T-helper 1 cell treated with Interleukin-12 subunit alpha and Interleukin-12 subunit beta and Interleukin-4 antibody, amounts not matched to agents 30 μg/mL and 1 μg/mL, for 36 hours (primary cell): Measurements from ENCODE around the gene RIMS3.

Experiments used
- H3K27ac Mint-ChIP-seq: one replicate; pipeline ENCODE4 v1.8.0; 2021; ENCODE audit warnings: mild to moderate bottlenecking, mixed read lengths
- H3K27me3 Mint-ChIP-seq: one replicate; pipeline ENCODE4 v1.8.0; 2021; ENCODE audit warnings: low read depth, mixed read lengths
- H3K36me3 Mint-ChIP-seq: one replicate; pipeline ENCODE4 v1.8.0; 2021; ENCODE audit warnings: low read depth, mixed read lengths
- H3K4me1 Mint-ChIP-seq: one replicate; pipeline ENCODE4 v1.8.0; 2021; ENCODE audit warnings: low read depth, mixed read lengths
- H3K4me3 Mint-ChIP-seq: one replicate; pipeline ENCODE4 v1.8.0; 2021; ENCODE audit warnings: mild to moderate bottlenecking, moderate library complexity, mixed read lengths
- H3K9me3 Mint-ChIP-seq: one replicate; pipeline ENCODE4 v1.8.0; 2021; ENCODE audit warnings: mixed read lengths

RIMS3 gene

DNA sequence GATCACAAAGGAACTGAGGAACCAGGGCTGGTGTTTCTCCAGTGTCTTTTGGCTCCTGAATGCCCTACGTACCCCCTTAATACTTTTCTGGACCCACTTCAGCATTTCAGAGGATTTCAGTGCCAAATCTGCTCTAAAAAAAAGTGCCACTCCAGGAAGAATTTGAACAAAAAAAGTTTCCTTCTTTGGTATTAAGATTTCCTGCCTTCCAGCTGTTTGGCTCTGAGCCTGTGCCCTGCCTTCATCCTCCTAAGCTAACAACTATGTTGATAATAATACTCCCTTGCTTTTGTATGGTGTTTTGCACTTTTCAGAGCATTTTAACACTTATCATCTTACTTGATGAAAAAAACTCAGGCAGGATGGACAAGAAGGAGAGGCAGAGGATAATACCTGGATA lies 11.0 kb upstream of the RIMS3 start:
- peaks cover 7% of the 10 kb centered on the region for H3K27me3 Mint-ChIP-seq
- no peak overlapping the region for H3K4me3 Mint-ChIP-seq
- peaks cover 4% of the 10 kb centered on the region for H3K4me1 Mint-ChIP-seq
- no peaks in the 10 kb centered on the region for H3K36me3 Mint-ChIP-seq
- H3K27ac Mint-ChIP-seq = no peak overlapping the region
- no peaks in the 10 kb centered on the region for H3K9me3 Mint-ChIP-seq

DNA sequence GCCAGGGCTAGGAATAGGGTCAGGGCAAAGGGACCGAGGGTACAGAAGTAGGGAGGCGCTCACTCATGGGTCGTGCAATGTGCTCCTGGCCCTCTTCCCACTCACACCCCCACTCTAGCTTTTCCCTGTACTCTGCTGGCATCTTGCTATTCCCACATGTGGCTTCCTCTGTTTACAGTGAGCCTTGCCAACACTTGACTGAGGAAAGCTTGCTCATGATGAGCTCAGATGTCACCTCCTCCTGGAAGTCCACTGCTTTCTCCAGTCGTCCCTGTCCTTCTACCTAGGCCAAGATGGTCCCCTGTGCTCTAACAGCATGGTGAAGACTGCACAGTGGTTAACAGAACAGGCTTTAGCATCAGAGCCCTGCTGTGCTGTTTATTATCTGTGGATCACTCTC lies 8.0 kb upstream of the RIMS3 start:
- H3K9me3 Mint-ChIP-seq = no peaks in the 10 kb centered on the region
- H3K36me3 Mint-ChIP-seq = no peaks in the 10 kb centered on the region
- H3K4me1 Mint-ChIP-seq = peaks cover 5% of the 10 kb centered on the region
- H3K4me3 Mint-ChIP-seq = no peak overlapping the region
- no peak overlapping the region for H3K27ac Mint-ChIP-seq
- H3K27me3 Mint-ChIP-seq = peaks cover 20% of the 10 kb centered on the region

DNA sequence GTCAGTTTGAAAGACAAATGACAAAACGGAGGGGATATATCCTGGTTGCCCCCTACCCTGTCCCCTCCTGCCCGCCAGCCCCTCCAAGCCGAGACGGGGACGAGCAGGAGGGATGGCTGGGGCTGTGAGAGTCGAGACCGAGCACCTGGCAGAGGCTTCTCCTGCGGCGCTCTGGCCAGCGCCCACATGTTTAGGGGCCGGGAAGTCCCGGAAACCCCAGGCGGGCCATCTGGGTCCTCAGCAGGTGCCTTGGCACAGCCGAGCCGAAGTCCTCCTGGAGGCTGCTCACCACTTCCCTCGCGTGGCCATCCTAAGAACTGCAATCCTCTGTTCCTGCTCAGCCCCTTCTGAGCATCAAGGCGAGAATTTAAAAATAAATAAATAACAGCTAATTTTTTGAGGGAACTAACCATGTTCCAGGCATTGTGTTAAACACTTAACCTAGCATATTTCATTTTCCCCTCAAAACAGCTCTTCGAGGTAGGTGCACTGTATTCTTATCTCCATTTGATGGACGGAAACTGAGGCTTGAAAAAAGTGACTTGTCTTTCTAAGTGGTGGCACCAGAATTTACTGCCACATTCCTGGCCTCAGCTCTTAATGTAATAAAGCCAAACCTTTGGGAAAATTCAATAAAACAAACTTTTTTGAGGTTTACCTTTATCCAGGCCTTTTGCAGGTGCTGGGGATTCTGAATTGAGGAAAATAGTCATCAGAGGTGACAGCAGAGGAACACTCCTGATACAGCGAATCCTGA lies 3.5 kb upstream of the RIMS3 start:
- Mint-ChIP-seq H3K36me3 (no peaks in the 10 kb centered on the region), H3K27me3 (peaks cover 14% of the 10 kb centered on the region), H3K9me3 (no peaks in the 10 kb centered on the region), H3K27ac (no peak overlapping the region), H3K4me1 (peaks cover 12% of the 10 kb centered on the region), H3K4me3 (peak overlapping the region; percentile 50)

DNA sequence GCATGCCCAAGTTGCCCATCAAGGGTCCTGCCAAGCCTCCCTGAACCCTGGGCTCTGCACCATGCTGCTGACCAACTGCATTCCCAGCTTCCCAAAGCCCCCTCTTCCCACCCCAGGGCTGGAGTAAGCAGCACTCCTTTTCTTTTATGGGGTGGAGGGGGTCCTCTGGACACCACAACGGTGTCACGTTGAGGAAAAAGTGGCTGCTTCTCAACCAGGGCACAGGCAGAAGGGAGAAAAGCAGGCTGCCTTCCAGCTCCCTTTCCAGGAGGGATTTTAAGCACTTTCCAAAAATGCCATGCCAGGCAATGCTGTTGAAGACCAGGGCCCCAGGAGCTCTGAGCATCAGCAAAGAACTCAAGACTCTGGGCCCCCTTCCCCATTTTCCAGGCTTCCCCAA lies 691 bp downstream of the RIMS3 start:
- no peaks in the 10 kb centered on the region for H3K36me3 Mint-ChIP-seq
- H3K4me1 Mint-ChIP-seq = peaks cover 21% of the 10 kb centered on the region
- H3K4me3 Mint-ChIP-seq = peak overlapping the region; percentile 80
- H3K27me3 Mint-ChIP-seq = peaks cover 1% of the 10 kb centered on the region
- H3K27ac Mint-ChIP-seq = peak overlapping the region; percentile 37
- no peaks in the 10 kb centered on the region for H3K9me3 Mint-ChIP-seq

GRCh38 chr1:40664167-40664537 lies 1.3 kb downstream of the RIMS3 start:
- Mint-ChIP-seq H3K27ac (no peak overlapping the region), H3K4me1 (peaks cover 21% of the 10 kb centered on the region), H3K9me3 (no peaks in the 10 kb centered on the region), H3K4me3 (peak overlapping the region; percentile 45), H3K36me3 (no peaks in the 10 kb centered on the region), H3K27me3 (no peaks in the 10 kb centered on the region)

DNA sequence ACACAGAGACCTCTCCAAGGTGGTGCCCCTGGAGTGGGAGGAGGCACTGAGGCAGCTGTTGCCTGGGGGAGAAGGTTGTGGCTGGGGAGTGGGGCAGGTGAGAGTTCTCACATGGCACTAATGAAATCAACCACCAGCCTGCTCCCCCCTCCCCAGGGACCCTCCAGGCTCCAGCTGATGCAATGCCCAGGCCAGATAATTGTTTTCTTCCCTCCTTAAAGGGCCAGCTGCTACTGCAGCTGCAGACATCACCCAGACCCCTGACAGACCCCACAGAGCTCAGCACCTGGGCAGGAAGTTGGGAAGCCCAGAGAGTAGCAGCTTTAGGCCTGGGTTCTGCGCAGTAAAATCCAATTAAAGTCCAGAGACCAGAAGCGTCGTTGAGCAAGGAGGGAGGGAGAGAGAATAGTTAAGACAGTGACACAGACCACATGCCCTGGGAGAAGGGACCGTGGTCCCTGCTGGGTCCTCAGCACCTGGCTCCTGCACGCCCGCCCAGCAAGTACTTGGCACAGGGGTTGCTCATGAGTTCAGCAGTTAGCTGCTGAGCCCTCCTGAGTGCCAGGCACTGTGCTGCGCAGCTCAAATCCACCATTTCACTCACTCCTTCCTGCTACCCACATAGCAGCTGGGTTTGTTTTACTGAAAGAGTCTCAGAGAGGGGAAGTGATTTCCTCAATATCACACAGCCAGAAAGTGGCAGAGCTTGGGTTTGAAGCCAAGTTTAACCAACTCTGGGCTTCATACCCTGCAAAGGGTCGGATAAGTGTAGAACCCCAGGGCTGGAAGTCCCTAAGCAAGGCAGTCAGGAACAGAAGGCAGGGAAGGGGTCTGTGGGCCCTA lies 1.9 kb downstream of the RIMS3 start:
- H3K9me3 Mint-ChIP-seq = no peaks in the 10 kb centered on the region
- H3K27me3 Mint-ChIP-seq = no peaks in the 10 kb centered on the region
- H3K36me3 Mint-ChIP-seq = no peaks in the 10 kb centered on the region
- peaks cover 17% of the 10 kb centered on the region for H3K4me1 Mint-ChIP-seq
- peak overlapping the region; percentile 32 for H3K27ac Mint-ChIP-seq
- peak overlapping the region; percentile 45 for H3K4me3 Mint-ChIP-seq

- Mint-ChIP-seq H3K9me3 (no peaks in the 10 kb centered on the region), H3K27me3 (no peaks in the 10 kb centered on the region), H3K36me3 (no peaks in the 10 kb centered on the region), H3K4me3 (peak overlapping the region; percentile 14), H3K27ac (no peak overlapping the region), H3K4me1 (peaks cover 14% of the 10 kb centered on the region)
These were observed 2.6 kb downstream of the RIMS3 start for GRCh38 chr1:40662864-40663263.

DNA sequence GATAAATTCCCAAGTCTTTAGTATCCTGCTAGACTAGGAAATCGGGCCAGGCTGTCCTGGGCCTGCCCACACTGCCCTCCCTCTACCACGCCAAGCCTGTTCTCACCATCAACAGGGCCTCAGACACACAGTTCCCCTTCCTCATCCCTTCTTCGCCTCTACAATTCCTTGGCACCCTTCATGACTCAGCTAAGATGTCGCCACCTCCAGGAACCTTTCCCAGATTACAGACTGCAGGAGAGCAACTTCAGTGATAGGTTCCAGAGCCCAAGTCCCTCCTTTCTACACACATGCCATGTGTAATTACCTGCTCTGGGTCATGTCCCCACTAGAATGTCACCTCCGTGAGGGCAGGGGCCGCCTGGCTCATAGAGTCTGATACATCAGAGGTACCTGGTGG lies 3.3 kb downstream of the RIMS3 start:
- Mint-ChIP-seq H3K36me3 (no peaks in the 10 kb centered on the region), H3K4me3 (no peak overlapping the region), H3K4me1 (peaks cover 14% of the 10 kb centered on the region), H3K9me3 (no peaks in the 10 kb centered on the region), H3K27ac (no peak overlapping the region), H3K27me3 (peaks cover 2% of the 10 kb centered on the region)

DNA sequence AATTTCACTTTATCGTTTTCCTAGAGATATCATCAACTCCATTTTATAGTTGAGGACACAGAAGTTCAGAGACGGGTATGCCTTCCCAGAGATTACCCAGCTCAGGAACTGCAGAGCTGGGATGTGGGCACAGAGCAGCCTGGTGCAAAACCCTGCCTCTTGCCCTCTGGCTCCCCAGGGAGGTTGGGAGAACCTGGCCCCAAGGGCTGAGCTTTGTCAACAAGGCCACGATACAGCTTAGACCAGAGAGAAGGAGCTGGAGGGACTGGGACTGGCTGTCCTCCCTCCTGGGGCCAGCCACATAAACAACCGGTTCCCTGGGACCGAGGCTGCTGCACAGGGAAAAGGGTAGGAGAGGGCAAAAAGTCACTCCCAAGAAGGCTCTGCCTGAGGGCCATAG lies 3.8 kb downstream of the RIMS3 start:
- Mint-ChIP-seq H3K27me3 (peaks cover 6% of the 10 kb centered on the region), H3K36me3 (no peaks in the 10 kb centered on the region), H3K9me3 (no peaks in the 10 kb centered on the region), H3K4me3 (no peak overlapping the region), H3K27ac (no peak overlapping the region), H3K4me1 (peaks cover 14% of the 10 kb centered on the region)

- no peaks in the 10 kb centered on the region for H3K9me3 Mint-ChIP-seq
- H3K27ac Mint-ChIP-seq = no peak overlapping the region
- no peaks in the 10 kb centered on the region for H3K36me3 Mint-ChIP-seq
These were observed 5.9 kb downstream of the RIMS3 start for GRCh38 chr1:40659649-40659947.

GRCh38 chr1:40658751-40659648 lies 6.5 kb downstream of the RIMS3 start:
- Mint-ChIP-seq H3K9me3 (no peaks in the 10 kb centered on the region), H3K27me3 (peaks cover 6% of the 10 kb centered on the region), H3K36me3 (no peaks in the 10 kb centered on the region), H3K4me1 (peaks cover 8% of the 10 kb centered on the region), H3K27ac (no peak overlapping the region), H3K4me3 (no peak overlapping the region)

More at GRCh38 chr1:40659649-40659947, 5.9 kb downstream of the RIMS3 start:
- H3K27me3 Mint-ChIP-seq = peaks cover 6% of the 10 kb centered on the region
- H3K4me3 Mint-ChIP-seq = no peak overlapping the region
- H3K4me1 Mint-ChIP-seq = peaks cover 8% of the 10 kb centered on the region

DNA sequence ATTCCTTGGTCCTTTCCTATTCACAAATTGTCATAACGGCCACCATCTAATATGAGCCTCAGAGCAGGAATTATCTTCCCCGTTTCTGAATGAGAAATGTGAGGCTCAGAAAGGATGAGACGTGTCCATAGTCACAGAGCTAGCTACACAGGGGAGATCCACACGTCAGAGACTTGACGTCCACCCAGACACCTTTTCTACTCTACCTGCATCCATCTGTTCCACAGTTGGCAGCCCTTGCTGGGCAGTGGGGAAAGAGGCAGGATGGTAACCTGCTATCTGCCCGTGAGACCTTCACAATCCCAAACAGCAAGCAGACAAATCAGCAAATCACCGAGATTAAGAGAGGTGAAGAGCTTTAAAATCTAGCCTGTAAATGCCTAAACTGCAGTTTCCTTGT lies 8.4 kb downstream of the RIMS3 start:
- Mint-ChIP-seq H3K27ac (no peak overlapping the region), H3K4me1 (no peaks in the 10 kb centered on the region), H3K9me3 (no peaks in the 10 kb centered on the region), H3K4me3 (no peak overlapping the region), H3K27me3 (peaks cover 6% of the 10 kb centered on the region), H3K36me3 (no peaks in the 10 kb centered on the region)

DNA sequence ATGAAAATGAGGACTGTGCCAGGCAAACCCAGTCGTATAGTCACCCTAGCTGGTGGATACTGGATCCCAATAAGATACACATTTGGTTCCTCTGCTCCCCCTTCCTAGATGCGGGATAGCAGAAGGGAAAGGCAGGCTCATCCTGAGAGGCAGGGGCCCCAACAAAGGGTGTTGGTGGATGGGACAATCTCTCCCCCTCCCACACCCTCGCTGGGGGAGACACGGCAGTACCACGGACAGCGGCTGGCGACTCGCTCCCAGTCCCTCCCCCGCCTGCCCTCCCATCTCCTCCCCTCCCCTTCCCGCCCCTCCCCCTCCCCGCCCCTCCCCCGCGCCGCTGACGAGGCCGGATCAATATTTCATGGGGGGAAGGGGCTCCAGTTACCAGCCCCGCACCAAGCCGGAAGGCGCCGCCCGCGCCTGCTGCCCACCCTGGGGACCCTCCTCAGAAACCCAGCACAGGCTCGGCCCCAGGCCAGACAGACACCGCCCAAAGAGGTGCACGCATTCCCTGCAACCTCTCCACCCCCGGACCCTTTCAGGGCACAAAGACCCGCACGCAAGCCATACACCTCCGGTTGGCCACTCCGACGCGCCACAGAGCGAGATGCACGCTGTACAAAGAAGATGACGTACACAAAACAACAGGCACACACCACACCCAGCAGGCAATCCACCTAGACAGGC lies 11.5 kb downstream of the RIMS3 start:
- Mint-ChIP-seq H3K9me3 (no peaks in the 10 kb centered on the region), H3K27me3 (peaks cover 6% of the 10 kb centered on the region), H3K27ac (no peak overlapping the region), H3K4me3 (no peak overlapping the region), H3K4me1 (no peaks in the 10 kb centered on the region), H3K36me3 (no peaks in the 10 kb centered on the region)

GRCh38 chr1:40652979-40653378 lies 12.5 kb downstream of the RIMS3 start:
- Mint-ChIP-seq H3K4me1 (no peaks in the 10 kb centered on the region), H3K27ac (no peak overlapping the region), H3K4me3 (no peak overlapping the region), H3K36me3 (no peaks in the 10 kb centered on the region), H3K27me3 (peaks cover 6% of the 10 kb centered on the region), H3K9me3 (no peaks in the 10 kb centered on the region)
